HepG2 (cell line): ENCODE data around the gene YTHDF1. TPM values are rescaled to one million over a fixed set of nuclear protein-coding genes. Genes with fewer than 3 reads are reported as not detected.

Experiments used
- BORCS8-MEF2B ChIP-seq: sonication (generic); formaldehyde crosslinking; IDR thresholded peaks from 2 replicates; pipeline ENCODE4 v1.8.0; 2022; ENCODE audit warnings: mild to moderate bottlenecking, missing genetic modification reagents
- CHD4 ChIP-seq: fragments of 200-600 bp; sonication (generic); IDR thresholded peaks from 2 replicates; pipeline ENCODE4 v1.7.0; 2017; ENCODE audit warnings: mild to moderate bottlenecking, low read length, borderline replicate concordance
- ESRRA ChIP-seq: sonication (generic); formaldehyde crosslinking; IDR thresholded peaks from 2 replicates; pipeline ENCODE4 v1.5.1; 2020; ENCODE audit warnings: mild to moderate bottlenecking, low read depth, missing genetic modification reagents
- GABPA ChIP-seq, 2 experiments: IDR thresholded peaks; 2 replicates each; pipeline ENCODE4 v1.6.1; 2011 to 2016; ENCODE audit warnings: low read depth in 2 of 2, low read length in 1 of 2, missing biosample characterization in 1 of 2, missing genetic modification characterization in 1 of 2
- JUN ChIP-seq: sonication (generic); formaldehyde crosslinking; IDR thresholded peaks from 2 replicates; pipeline ENCODE4 v1.4.0; 2020; ENCODE audit warnings: mild to moderate bottlenecking, missing genetic modification reagents
- MIER3 ChIP-seq: IDR thresholded peaks from 2 replicates; pipeline ENCODE4 v1.6.1; 2016; ENCODE audit warnings: missing compliant biosample characterization, borderline replicate concordance
- MTF2 ChIP-seq: sonication (generic); formaldehyde crosslinking; IDR thresholded peaks from 2 replicates; pipeline ENCODE4 v1.5.0; 2020; ENCODE audit warnings: missing genetic modification reagents, borderline replicate concordance
- PITX1 ChIP-seq: sonication (generic); formaldehyde crosslinking; IDR thresholded peaks from 2 replicates; pipeline ENCODE4 v1.5.1; 2020; ENCODE audit warnings: mild to moderate bottlenecking, missing genetic modification reagents
- RXRB ChIP-seq: IDR thresholded peaks from 2 replicates; pipeline ENCODE4 v1.6.1; 2016; ENCODE audit warnings: borderline replicate concordance, missing genetic modification reagents, missing compliant biosample characterization
- SP1 ChIP-seq, 2 experiments: fragments of 450-650 bp in 1 of 2; sonication (generic) in 1 of 2; formaldehyde crosslinking in 1 of 2; IDR thresholded peaks; 2 replicates each; pipeline versions ENCODE4 v1.4.0 to v1.6.1; 2016 to 2020; ENCODE audit warnings: missing genetic modification reagents in 1 of 2
- TCF7 ChIP-seq: sonication (generic); IDR thresholded peaks from 2 replicates; pipeline ENCODE4 v1.6.1; 2016; ENCODE audit warnings: antibody characterized with exemption, low read depth
- ZFX ChIP-seq: sonication (generic); formaldehyde crosslinking; IDR thresholded peaks from 2 replicates; pipeline ENCODE4 v1.4.0; 2020; ENCODE audit warnings: mild to moderate bottlenecking, low read depth, missing genetic modification reagents, moderate library complexity
- ZNF354B ChIP-seq: sonication (generic); formaldehyde crosslinking; IDR thresholded peaks from 2 replicates; pipeline ENCODE4 v1.8.0; 2022; ENCODE audit warnings: mild to moderate bottlenecking, missing genetic modification reagents
- ZNF367 ChIP-seq: sonication (generic); formaldehyde crosslinking; IDR thresholded peaks from 2 replicates; pipeline ENCODE4 v1.4.0; 2020; ENCODE audit warnings: missing genetic modification reagents, borderline replicate concordance
- ZNF746 ChIP-seq: sonication (generic); formaldehyde crosslinking; IDR thresholded peaks from 2 replicates; pipeline ENCODE4 v1.8.0; 2022; ENCODE audit warnings: mild to moderate bottlenecking, missing genetic modification reagents
- ZNF841 ChIP-seq: sonication (generic); formaldehyde crosslinking; IDR thresholded peaks from 2 replicates; pipeline ENCODE4 v1.8.1; 2023; ENCODE audit warnings: missing genetic modification reagents, borderline replicate concordance
- ZSCAN21 ChIP-seq: sonication (generic); formaldehyde crosslinking; IDR thresholded peaks from 2 replicates; pipeline ENCODE4 v1.8.0; 2022; ENCODE audit warnings: mild to moderate bottlenecking, missing genetic modification reagents, moderate library complexity, borderline replicate concordance
- polyA plus RNA-seq, 8 experiments: library from polyadenylated mRNA; depleted of rRNA in 3 of 8; stranded (reverse) in 7 of 8; unstranded in 1 of 8; fragments of >200 nt; fragmentation: Illumina TruSeq in 4 of 8; extraction: Trizol in 4 of 8; gene quantifications; 2 replicates each; pipeline versions ENCODE4 v1.2.1 to v1.2.3, GENCODE V29; 2011 to 2016; ENCODE audit warnings: low read depth in 4 of 8, missing spikeins in 1 of 8, mixed read lengths in 1 of 8; ENCODE audit not compliant: insufficient read depth in 1 of 8
- total RNA-seq, 5 experiments: library from RNA; depleted of rRNA; stranded (reverse); fragments of >200 nt; fragmentation: Illumina TruSeq; extraction: Trizol; gene quantifications; 2 replicates each; pipeline ENCODE4 v1.2.3, GENCODE V29; 2016; ENCODE audit warnings: low read depth in 1 of 5
- TF ChIP-seq, protein P1 (sequence below): sonication (generic); formaldehyde crosslinking; IDR thresholded peaks from 2 replicates; pipeline ENCODE4 v1.4.0; 2020; ENCODE audit warnings: mild to moderate bottlenecking, missing genetic modification reagents
- TF ChIP-seq, protein P2 (sequence below): sonication (generic); formaldehyde crosslinking; IDR thresholded peaks from 2 replicates; pipeline ENCODE4 v1.4.0; 2020; ENCODE audit warnings: missing genetic modification reagents, borderline replicate concordance
- TF ChIP-seq, protein P3 (sequence below), 2 experiments: sonication (generic) in 1 of 2; formaldehyde crosslinking in 1 of 2; IDR thresholded peaks; 2 replicates each; pipeline versions ENCODE4 v1.5.1 to v1.6.1; 2011 to 2020; ENCODE audit warnings: borderline replicate concordance in 1 of 2, low read depth in 1 of 2, low read length in 1 of 2, mild to moderate bottlenecking in 1 of 2, missing genetic modification reagents in 1 of 2, moderate library complexity in 1 of 2
- TF ChIP-seq, protein P4 (sequence below): sonication (generic); formaldehyde crosslinking; IDR thresholded peaks from 2 replicates; pipeline ENCODE4 v1.5.0; 2020; ENCODE audit warnings: missing genetic modification reagents

YTHDF1 gene
- total and polyA plus RNA-seq, 2 of the 13 experiments (the other 11 are each of a cell fraction or from before 2014, with no cell fraction given), result 34.5 to 37.7 TPM

DNA sequence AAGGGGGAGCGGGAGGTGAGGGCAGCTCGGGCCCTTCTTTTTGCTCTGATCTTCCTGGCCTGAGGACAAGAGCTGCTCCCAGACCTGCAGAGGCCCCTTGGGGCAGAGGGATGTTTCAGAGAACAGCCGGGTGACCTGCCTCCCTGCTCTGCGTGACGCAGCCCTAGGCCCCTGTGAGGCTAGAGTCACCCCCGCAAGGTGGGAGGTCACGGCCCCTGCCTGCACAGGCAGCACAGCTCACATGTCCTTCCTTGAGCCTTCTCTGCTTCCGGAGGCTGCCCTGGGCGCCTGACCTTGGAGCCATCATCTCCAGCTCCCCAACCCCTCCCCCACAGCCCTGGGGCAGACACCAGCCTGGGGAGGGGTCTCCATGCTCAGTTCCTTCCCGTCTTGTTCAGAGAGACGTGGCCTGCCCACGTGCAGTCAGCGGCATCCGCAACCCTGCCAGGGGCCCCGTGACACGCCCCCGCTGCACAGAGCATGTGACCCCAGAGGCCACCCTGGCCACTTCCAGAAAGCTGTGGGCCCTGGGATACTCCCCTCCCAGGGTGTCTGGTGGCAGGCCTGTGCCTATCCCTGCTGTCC is 19.6 kb upstream of the YTHDF1 start, which contains the start of gene BIRC7 (continued):
- TF ChIP-seq, protein P1, sequence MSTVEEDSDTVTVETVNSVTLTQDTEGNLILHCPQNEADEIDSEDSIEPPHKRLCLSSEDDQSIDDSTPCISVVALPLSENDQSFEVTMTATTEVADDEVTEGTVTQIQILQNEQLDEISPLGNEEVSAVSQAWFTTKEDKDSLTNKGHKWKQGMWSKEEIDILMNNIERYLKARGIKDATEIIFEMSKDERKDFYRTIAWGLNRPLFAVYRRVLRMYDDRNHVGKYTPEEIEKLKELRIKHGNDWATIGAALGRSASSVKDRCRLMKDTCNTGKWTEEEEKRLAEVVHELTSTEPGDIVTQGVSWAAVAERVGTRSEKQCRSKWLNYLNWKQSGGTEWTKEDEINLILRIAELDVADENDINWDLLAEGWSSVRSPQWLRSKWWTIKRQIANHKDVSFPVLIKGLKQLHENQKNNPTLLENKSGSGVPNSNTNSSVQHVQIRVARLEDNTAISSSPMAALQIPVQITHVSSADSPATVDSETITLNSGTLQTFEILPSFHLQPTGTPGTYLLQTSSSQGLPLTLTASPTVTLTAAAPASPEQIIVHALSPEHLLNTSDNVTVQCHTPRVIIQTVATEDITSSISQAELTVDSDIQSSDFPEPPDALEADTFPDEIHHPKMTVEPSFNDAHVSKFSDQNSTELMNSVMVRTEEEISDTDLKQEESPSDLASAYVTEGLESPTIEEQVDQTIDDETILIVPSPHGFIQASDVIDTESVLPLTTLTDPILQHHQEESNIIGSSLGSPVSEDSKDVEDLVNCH (CRISPR knock-in tag), result no peak
- TF ChIP-seq ZNF746 (CRISPR knock-in tag) (no peak), ZNF367 (CRISPR knock-in tag) (no peak), ZFX (peak; percentile 52), ZNF354B (no peak), BORCS8-MEF2B (CRISPR knock-in tag) (0 out of 2 replicates have a peak, but pooled peaks have one; percentile 20), MIER3 (CRISPR knock-in tag) (0 out of 2 replicates have a peak, but pooled peaks have one; percentile 15), ZSCAN21 (CRISPR knock-in tag) (0 out of 2 replicates have a peak, but pooled peaks have one; percentile 49), RXRB (CRISPR knock-in tag) (no peak), JUN (CRISPR knock-in tag) (no peak), GABPA (IDR thresholded peaks at IDR 0.05; ENCODE audit: low read depth, low read length) (no peak), GABPA (CRISPR knock-in tag; IDR thresholded peaks at IDR 0.05; ENCODE audit: low read depth) (0 out of 2 replicates have a peak, but pooled peaks have one; percentile 5), ZNF841 (CRISPR knock-in tag) (no peak), SP1 (IDR thresholded peaks at IDR 0.05) (no peak), SP1 (CRISPR knock-in tag; IDR thresholded peaks at IDR 0.05) (0 out of 2 replicates have a peak, but pooled peaks have one; percentile 29), PITX1 (CRISPR knock-in tag) (0 out of 2 replicates have a peak, but pooled peaks have one; percentile 6), MTF2 (peak; percentile 83; the same call in 1 of the 2 replicates), ESRRA (no peak), TCF7 (no peak), CHD4 (no peak)
- TF ChIP-seq, protein P2, sequence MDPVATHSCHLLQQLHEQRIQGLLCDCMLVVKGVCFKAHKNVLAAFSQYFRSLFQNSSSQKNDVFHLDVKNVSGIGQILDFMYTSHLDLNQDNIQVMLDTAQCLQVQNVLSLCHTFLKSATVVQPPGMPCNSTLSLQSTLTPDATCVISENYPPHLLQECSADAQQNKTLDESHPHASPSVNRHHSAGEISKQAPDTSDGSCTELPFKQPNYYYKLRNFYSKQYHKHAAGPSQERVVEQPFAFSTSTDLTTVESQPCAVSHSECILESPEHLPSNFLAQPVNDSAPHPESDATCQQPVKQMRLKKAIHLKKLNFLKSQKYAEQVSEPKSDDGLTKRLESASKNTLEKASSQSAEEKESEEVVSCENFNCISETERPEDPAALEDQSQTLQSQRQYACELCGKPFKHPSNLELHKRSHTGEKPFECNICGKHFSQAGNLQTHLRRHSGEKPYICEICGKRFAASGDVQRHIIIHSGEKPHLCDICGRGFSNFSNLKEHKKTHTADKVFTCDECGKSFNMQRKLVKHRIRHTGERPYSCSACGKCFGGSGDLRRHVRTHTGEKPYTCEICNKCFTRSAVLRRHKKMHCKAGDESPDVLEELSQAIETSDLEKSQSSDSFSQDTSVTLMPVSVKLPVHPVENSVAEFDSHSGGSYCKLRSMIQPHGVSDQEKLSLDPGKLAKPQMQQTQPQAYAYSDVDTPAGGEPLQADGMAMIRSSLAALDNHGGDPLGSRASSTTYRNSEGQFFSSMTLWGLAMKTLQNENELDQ (CRISPR knock-in tag), result no peak
- TF ChIP-seq, protein P3, sequence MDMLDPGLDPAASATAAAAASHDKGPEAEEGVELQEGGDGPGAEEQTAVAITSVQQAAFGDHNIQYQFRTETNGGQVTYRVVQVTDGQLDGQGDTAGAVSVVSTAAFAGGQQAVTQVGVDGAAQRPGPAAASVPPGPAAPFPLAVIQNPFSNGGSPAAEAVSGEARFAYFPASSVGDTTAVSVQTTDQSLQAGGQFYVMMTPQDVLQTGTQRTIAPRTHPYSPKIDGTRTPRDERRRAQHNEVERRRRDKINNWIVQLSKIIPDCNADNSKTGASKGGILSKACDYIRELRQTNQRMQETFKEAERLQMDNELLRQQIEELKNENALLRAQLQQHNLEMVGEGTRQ (IDR thresholded peaks at IDR 0.05; ENCODE audit: low read depth, low read length), result peak; percentile 68; the same call in 1 of the 2 replicates
- TF ChIP-seq, protein P3 (CRISPR knock-in tag; IDR thresholded peaks at IDR 0.05; ENCODE audit: borderline replicate concordance), result peak; percentile 66; the same call in 1 of the 2 replicates
- TF ChIP-seq, protein P4, sequence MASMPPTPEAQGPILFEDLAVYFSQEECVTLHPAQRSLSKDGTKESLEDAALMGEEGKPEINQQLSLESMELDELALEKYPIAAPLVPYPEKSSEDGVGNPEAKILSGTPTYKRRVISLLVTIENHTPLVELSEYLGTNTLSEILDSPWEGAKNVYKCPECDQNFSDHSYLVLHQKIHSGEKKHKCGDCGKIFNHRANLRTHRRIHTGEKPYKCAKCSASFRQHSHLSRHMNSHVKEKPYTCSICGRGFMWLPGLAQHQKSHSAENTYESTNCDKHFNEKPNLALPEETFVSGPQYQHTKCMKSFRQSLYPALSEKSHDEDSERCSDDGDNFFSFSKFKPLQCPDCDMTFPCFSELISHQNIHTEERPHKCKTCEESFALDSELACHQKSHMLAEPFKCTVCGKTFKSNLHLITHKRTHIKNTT (CRISPR knock-in tag), result no peak
